ENCODE measurements around the gene NCAPD3. TPM values are rescaled to one million over a fixed set of nuclear protein-coding genes. Genes with fewer than 3 reads are reported as not detected.

The NCAPD3 gene
- total RNA-seq, 1 experiment from 2014 or later: 27.0 TPM

DNA sequence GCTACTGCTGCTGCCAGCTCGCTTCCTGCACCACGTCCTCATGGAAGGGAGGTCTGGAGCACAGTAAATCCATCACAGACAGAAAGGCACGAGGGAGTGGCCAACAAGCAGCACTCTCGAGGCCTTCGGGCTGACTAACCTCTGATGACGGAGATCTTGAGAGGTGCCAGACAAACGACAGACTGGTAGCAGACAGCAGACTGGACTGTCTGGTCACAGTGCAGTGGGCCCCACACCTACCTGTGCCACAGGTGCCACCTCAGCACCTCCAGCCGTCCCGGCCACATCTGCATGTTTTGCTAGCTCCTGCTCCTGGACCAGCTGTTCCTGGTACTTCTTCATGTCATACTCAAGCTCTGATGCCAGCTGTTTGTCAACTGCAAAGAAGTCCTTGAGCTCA lies 64.1 kb downstream of the NCAPD3 start:
- no peak for DNase-seq (ENCODE audit: extremely low read depth, low read depth)

DNA sequence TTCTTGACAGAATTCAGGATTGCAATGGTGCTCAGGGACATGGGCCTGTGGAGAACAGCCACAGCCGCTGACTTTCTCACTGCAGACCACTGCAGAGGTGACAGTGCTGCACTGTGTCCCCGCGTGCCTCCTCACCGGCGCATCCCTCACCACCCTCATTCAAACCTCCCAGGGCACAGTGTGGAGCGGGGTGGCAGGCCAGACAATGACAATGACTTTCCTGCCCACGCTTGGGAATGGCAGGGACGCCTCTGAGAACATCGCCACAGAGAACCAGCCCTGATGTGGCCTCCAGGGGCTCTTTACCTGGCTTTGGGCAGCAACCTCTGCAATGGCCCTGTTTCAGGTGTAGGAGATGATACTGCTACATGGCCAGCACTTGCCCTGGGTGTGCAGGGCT lies 65.7 kb downstream of the NCAPD3 start:
- no peak for DNase-seq (ENCODE audit: extremely low read depth, low read depth)

DNA sequence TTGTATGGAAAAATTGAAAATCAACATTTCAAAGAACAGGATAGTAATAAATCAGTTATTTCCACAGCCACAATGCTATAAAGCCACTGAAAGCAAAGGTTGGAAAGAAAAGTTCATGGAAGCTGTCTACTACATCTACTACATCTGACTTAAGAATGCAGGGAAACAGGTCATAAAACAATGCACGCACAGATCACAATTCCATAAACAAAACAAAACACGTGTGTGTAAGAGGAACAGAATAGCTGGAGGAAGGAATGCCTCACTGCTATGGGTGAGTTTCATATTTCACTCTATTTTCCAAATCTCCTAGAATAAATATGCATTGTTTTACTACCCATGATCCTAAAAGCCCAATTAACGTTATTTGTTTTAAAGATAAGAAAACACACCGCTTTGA lies 66.3 kb downstream of the NCAPD3 start:
- DNase-seq (ENCODE audit: extremely low read depth, low read depth): no peak

DNA sequence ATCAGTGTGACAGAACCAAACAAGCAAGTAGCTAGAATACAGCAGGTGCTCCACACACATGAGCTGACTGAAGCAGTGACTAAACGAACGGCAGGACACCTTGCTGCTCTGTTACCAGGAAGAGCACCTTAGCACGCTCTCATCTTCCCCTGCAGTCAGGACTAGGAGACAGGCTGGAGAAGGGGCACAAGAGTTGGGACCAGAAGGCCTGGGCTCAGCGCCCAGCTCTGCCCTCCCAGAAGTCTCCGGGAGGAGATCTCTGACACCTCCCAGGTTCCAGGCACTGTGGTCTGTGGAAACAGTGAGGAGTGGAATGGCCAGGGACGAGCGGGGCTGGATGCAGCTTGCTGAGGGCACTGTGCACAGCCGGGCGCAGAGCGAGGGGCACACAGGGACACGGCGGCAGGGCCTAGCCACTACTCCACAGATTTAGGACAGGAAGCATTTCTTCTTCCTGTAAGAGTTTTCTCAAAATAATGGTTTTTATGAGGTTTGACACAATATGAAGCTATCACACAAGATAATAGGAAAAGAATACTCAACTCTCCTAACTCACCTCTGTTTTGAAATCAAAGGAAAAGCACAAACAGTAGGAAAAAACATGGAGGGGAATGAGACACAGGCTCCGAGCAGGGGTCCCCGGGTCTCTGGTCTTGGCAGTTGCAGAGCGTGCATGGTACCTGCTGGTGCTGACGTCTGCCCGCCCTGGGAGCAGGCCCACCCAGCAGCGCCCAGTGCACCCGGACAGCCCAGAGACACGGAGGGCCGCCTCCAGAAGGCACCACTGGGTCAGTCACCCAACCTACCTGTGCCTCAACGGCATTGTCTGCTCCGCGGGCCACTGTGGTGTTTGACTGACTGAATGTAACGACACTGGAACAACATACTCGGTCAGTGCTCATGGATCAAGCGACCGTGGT lies 67.6 kb downstream of the NCAPD3 start:
- DNase-seq (ENCODE audit: extremely low read depth, low read depth): no peak

DNA sequence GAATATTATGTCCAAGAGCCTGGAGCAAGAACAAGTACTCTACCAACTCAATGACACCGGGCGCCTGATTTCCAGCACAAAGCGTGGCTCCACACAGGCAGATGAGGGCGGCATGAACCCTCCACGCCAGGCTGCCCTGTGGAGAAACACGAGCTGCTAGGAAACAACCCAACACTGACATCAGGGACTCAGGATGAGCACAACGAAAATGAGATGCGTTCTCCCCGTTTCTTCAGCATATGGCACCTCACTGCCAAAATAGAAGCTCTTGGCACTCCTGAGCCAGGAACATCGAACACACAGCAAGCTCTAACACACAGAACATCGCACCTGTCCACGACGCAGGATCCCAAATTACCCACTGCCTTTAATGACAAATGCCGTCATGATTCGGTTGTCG lies 68.3 kb downstream of the NCAPD3 start:
- DNase-seq (ENCODE audit: extremely low read depth, low read depth): no peak

DNA sequence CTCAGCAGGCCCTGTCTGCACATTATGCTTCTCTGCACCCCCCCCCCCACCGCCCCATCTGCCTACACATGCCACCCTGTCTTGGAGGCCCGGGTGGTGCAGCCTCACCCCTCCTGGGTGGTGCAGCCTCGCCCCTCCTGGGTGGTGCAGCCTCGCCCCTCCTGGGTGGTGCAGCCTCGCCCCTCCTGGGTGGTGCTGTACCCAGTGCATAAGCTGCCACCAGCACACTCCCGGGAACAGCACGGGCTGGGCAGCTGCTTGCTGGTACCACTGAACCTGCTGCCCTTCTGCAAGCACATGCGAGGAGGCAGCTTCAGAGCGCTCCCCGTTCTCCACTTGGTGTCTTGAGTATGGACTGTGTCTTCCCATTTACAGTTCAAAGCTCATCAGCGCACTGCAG lies 69.3 kb downstream of the NCAPD3 start:
- no peak for DNase-seq (ENCODE audit: extremely low read depth, low read depth)

DNA sequence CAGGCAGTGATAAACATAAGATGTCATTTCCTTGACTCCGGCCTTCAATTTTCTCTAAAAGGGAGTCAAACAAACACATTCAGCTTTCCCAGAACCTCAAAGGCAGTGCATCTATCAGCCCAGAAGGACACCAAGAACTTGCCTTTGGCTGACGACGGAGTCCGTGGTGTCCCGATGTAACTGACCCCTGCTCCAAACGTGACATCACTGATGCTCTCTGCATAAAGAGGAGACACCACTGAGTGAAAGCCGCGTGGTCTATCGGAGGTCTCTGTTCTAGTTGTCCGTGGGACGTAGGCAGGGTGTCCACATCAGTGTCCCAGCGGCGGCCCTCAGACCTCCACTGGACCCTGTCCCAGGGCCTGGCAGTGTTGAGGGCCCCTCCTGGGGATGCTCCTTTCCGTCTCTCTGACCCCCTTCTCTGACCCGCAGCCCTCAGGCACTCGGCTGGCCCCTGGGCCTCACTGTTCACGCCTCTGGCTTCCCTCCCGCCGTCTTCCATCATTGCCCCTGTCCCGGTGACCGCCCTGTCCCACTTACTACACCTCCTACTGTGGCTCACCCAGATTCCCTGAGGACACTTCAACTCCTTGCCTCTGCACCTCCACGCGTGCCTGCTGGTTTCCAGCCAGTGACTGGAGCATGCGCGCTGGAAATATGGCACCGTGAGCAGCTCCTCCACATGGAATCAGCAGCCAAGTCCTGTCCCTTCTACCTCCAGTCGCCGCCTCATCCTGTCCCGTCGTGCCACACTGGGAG lies 70.4 kb downstream of the NCAPD3 start:
- DNase-seq (ENCODE audit: extremely low read depth, low read depth): no peak

DNA sequence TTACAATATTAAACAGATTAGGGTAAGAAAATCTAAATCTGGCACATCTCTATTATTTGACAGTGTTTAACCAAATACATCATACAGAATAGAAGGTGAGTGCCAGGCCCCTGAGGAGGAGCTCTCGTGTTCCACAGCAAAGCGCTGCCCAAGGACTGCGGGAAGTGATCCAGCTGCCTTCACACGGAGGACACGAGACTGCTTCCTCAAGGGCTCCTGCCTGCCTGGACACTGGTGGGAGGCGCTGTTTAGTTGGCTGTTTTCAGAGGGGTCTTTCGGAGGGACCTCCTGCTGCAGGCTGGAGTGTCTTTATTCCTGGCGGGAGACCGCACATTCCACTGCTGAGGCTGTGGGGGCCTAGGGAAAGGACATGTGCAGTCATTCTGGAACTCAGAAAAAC lies 71.1 kb downstream of the NCAPD3 start:
- no peak for DNase-seq (ENCODE audit: extremely low read depth, low read depth)

DNA sequence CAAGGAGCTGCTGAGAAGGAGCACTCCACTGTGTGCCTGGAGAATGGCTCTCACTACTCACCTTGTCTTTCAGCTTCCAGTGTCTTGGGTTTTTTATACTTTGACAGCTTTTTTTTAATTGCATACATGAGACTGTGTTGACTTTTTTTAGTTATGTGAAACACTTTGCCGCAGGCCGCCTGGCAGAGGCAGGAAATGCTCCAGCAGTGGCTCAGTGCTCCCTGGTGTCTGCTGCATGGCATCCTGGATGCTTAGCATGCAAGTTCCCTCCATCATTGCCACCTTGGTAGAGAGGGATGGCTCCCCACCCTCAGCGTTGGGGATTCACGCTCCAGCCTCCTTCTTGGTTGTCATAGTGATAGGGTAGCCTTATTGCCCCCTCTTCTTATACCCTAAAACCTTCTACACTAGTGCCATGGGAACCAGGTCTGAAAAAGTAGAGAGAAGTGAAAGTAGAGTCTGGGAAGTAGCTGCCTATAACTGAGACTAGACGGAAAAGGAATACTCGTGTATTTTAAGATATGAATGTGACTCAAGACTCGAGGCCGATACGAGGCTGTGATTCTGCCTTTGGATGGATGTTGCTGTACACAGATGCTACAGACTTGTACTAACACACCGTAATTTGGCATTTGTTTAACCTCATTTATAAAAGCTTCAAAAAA lies 72.6 kb downstream of the NCAPD3 start:
- no peak for DNase-seq (ENCODE audit: extremely low read depth, low read depth)

DNA sequence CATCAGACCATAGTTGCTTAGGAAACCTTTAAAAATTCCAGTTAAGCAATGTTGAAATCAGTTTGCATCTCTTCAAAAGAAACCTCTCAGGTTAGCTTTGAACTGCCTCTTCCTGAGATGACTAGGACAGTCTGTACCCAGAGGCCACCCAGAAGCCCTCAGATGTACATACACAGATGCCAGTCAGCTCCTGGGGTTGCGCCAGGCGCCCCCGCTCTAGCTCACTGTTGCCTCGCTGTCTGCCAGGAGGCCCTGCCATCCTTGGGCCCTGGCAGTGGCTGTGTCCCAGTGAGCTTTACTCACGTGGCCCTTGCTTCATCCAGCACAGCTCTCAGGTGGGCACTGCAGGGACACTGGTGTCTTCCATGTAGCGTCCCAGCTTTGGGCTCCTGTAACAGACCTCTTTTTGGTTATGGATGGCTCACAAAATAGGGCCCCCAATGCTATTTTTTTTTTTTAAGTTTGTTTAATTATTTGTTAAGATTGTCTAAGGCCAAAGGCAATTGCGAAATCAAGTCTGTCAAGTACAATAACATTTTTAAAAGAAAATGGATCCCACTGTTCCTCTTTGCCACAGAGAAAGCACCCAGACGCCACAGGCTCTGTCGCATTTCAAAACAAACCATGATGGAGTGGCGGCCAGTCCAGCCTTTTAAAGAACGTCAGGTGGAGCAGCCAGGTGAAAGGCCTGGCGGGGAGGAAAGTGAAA lies 73.4 kb downstream of the NCAPD3 start:
- no peak for DNase-seq (ENCODE audit: extremely low read depth, low read depth)

DNA sequence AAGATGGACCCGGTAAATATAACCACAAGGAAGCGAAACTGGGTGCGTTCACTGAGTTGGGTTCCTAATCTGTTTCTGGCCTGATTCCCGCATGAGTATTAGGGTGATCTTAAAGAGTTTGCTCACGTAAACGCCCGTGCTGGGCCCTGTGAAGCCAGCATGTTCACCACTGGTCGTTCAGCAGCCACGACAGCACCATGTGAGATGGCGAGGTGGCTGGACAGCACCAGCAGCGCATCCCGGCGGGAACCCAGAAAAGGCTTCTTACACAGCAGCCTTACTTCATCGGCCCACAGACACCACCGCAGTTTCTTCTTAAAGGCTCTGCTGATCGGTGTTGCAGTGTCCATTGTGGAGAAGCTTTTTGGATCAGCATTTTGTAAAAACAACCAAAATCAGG lies 74.4 kb downstream of the NCAPD3 start:
- no peak for DNase-seq (ENCODE audit: extremely low read depth, low read depth)

DNA sequence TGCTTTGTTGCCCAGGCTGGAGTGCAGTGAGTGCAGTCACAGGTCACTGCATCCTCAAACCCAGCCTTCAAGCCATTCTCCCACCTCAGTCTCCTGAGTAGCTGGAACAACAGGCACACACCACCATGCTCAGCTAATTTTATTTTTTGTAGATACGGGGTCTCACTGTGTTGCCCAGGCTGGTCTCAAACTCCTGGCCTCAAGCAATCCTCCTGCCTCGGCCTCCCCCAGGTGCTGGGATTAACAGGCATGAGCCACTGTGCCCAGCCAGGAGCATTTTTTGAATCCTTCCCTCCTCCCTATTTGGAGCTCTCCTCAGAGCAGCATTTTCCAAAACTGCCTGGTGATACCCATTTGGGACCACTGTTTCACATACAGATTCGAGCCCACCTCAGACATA lies 77.2 kb downstream of the NCAPD3 start:
- DNase-seq (ENCODE audit: extremely low read depth, low read depth): no peak

DNA sequence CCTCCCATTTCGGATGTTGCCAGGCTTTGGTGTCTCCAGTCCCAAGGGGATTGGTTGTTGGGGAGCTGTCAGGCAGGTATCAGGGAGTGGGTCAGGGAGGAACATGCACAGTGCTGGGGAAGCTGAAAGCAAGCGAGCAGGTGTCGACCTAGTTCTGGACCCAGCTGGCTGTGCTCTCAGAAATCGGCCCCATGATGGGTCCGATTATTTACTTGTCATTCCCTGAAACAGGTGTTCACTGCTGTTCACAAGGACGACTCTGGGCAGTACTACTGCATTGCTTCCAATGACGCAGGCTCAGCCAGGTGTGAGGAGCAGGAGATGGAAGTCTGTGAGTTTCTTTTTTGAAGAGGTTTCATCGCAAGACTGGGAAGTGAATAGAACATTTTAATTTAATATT lies 78.1 kb downstream of the NCAPD3 start:
- no peak for DNase-seq (ENCODE audit: extremely low read depth, low read depth)

DNA sequence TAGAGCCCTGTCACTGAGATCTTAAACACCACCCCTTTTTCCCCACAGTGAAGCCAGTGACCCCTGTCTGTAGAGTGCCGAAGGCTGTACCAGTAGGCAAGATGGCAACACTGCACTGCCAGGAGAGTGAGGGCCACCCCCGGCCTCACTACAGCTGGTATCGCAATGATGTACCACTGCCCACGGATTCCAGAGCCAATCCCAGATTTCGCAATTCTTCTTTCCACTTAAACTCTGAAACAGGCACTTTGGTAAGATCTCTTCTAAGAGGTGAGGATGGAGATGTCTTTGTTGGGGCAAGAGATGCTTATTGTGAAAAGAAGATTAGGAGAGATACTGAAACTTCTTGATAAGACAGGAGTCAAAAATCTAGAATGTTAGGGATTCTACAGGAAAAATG lies 79.0 kb downstream of the NCAPD3 start:
- DNase-seq (ENCODE audit: extremely low read depth, low read depth): no peak

DNA sequence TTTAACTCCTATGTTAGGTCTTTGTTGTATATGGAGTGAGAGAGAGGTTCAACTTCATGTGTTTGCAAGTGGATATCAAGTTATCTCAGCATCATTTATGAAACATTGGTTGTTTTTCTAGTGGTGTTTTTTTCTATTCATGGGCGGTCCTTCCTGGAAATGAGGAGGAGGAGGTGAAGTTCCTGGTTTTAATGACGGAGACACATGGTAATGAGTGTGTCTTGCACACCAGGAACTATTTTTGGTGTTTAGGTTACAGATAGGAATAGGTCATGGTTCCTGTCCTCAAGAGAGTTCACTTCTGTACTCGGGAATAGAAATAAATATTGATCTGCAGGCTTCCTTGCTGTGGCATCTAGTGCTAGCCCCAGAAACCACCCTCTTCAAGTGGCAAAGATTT lies 80.0 kb downstream of the NCAPD3 start:
- no peak for DNase-seq (ENCODE audit: extremely low read depth, low read depth)

DNA sequence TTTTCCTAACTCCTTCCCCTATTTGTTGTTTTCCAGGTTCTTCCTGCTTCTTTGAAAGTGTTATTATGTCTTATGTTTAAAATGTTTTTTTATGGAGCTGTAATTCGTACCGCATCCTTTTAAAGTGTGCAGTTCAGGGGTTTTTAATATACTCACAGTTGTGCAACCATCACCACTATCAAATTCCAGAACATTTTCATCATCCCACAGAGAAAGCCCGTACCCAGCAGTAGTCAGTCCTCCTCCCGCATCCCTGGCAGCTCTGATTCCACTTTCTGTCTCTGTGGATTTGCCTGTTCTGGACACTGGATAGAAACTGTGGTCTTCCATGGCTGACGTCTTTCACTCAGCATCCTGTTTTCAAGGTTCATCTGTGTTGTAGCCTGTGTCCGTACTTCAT lies 81.2 kb downstream of the NCAPD3 start:
- DNase-seq (ENCODE audit: extremely low read depth, low read depth): no peak

DNA sequence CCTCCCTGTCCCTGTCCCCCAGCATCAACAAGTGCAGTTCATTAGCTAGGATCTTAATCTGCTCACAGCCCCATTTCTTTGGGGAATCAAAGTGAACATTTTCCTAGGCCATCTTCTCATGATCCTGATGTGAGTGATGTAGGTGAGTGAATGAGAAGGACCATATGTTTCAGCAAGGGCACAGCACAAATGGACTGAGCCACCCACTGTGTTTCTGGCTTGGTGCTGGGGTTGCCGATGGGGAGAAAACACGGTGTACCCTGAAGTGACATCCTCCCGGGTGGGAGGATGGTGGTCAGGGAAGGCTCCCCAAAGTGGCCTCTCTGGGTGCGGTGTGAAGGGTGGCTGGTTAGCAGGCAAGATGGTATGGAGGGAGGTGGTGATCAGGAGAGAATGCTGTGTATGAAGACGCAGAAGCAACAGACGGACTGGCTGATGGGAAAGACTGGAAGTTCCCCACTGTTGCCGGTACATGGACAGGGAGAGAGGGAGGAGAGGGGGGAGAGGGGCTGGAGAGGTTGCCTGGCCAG lies 82.7 kb downstream of the NCAPD3 start:
- no peak for DNase-seq (ENCODE audit: extremely low read depth, low read depth)

DNA sequence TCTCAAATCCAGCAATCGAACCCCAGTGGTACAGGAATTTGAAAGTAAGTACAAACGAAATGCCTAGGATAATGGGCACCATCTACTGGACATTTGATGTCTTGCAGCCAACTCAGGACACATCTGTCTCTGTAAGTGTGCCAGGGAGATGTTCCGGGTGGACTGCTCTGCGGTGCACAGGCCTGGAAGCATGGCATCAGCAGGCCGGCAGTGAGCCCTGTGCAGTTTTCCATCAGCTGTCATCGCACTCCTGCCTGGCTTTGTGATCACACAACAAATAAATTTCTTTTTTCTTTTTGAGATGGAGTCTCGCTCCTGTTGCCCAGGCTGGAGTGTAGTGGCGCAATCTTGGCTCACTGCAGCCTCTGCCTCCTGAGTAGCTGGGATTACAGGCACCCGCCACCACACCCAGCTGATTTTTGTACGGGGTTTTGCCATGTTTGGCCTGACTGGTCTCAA lies 83.9 kb downstream of the NCAPD3 start:
- DNase-seq (ENCODE audit: extremely low read depth, low read depth): peak; percentile 61

DNA sequence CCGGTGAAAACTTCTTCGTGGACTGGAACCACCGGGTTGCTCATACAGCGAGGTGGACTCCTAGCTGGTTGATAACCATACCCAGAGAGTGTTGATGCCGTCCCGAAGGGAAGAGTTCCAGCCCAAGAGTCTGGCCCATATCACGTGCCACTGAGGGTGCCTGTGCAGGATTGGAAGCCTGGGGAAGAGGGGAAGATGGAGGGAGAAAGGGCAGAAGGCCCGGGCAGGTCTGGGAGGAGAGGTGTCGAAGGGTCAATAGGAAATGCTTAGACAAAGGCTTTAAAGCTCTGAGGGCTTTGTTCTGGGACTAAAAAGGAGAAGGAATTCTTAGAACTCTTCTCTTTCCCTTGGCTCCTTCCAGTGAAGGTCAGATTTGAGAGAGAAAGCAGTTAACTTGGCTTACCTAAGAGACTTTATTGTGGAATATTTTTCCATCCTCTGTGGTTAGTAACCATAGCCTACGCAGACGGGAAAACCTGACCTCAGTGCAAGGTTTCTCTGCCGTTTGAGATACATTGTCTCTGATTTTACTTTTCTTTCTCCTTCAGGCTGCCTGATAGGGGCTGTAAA lies 84.4 kb downstream of the NCAPD3 start:
- no peak for DNase-seq (ENCODE audit: extremely low read depth, low read depth)

DNA sequence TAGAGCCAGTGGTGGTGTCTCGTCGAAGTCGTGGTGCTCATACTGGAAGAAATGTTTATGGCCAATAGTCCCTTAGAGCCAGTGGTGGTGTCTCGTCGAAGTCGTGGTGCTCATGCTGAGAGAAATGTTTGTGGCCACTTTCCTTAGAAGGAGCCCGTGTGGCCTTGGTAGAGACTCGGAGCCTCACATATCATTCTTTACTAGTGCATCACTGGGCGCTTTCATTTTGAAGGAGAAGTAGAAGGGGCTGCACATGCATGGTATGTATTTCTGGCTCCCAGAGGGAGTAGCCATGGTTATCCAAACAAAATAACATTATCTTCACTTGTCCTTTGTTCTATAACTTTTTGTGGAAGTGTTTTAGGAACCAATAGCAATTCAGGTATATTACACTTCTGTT lies 85.4 kb downstream of the NCAPD3 start:
- no peak for DNase-seq (ENCODE audit: extremely low read depth, low read depth)

All from NCI-H460 (cell line).